ENCODE results near the gene ZNF195.
"Not testable (repeated sequence)": the region's sequence is repeated elsewhere in the genome, so short reads cannot be mapped to it uniquely, and the experiment has no call there.

Gene ZNF195

DNA sequence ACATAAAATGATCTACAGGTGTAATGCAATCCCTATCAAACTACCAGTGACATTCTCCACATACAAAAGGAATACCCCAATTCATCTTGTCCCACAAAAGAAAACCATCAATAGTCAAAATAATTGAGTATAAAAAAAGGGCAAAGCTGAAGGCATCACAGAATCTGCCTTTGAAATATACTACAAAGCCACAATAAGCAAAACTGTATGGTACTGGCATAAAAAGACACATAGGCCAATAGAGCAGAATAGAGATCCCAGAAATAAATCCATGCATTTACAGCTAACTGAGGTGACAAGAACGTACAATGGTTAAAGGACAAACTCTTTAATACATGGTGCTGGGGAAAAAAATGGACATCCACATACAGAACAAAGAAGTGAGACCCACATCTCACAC, 31.8 kb downstream of the ZNF195 start:
- DNase-seq (ENCODE audit: low spot score): no peak

DNA sequence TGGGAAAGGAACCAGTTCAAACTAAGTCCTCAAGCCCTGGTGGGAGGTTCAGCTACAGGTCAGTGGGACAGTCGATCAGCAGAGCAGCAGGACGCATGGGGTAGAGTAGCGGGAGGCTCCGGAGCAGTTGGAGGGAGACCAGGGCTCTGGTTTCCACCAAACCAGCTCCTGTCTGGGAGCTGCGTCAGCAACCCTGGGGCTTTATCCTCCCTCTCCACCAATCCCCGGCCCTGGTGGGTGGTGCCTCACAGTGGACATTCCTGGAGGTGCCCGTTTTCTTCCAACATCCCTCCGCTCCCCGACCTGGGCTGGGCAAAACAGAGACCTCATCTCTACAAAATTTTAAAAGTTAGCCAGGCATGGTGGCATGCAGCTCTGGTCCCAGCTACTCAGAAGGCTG, 32.4 kb downstream of the ZNF195 start:
- DNase-seq (ENCODE audit: low spot score): no peak

DNA sequence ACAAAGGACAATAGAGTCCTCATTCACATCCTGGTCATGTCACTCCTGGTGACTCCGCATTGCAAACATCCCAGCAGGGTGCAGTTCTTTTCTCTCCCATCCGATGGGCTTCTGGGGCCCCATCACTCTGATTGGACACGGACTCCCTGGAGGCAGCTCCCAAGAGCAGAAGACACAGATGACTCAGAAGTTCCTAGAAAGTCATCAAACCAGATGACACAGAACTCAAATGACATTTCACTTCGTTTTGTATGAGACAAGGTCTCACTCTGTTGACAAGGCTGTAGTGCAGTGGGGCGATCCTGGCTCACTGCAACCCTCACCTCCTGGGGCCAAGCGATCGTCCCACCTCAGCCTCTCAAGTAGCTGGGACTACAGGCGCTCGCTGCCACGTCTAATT, 33.2 kb downstream of the ZNF195 start:
- DNase-seq (ENCODE audit: low spot score): no peak

DNA sequence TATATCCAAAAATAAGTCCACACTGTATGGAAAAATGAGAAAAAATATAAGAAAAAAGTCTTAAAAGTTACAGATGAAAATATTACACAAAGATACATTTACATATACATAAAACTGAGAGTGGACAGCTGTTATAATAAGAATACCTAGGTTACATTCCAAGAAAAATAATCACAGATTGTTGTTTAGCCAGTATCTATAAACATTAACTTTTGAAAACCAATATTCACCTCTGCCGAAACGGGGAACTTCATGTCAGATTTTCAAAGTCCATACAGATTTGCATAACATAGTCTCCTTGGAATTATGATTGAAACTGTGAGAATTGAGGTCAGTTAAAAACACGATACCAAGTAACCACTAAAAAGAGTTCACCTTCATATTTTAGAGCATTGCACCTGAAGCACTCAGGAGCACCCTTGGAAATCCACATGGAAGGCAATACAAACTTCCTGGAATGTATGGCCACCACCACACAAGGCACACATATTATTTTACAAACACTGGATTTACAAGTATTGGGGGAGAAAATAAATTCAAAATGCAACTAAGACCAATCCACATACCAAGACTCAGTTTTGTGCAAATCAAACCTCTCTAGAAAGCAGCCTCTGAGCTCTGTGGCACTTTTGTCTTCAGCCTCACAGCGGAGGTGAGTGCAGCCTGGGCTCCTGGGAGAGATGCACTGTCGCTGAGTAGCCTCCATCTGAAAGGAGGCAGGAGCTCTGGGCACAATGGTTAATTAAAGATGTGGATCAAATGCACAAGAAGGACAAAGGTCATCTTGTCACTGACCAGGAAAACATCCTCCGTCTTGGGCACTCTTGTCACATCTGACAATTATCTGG, 34.4 kb downstream of the ZNF195 start:
- no peak for DNase-seq (ENCODE audit: low spot score)

DNA sequence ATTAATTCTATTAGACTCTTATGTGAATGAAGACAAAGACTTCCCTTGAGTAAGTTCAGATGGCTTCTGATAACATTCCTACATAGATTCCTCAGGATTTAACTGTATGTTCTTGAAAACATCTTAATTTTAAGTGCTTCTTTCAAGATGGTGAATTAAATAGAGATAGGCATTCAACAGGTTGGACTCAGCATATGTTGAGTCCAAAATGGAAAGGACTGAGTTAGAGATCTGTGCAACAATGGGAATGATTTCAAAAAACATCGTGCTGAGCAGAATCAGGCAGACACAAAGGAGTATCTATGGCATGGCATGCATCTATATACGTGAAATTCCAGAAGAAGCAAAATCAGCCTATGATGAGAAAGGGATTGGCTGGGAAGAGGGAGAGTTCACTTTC, 36.2 kb downstream of the ZNF195 start:
- no peak for DNase-seq (ENCODE audit: low spot score)

DNA sequence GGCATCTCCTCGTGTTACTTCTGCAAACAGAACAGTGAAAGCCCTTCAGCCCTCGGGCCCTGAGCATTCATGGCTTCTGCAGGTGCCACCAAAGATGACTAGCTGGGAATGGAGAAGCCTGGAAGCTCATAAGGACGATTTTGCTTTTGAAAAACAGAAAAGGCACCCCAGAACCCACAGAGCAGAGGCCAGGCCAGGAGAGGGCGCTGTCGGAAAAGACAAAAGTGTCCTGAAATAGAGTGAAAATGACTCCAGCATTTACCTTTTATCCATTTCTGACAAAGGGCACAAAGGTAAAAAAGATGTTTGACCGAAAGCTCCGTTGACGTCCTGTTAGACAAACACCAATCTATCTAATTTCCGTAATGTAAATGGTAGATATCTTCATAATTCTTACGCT, 37.6 kb downstream of the ZNF195 start:
- peak; percentile 35 for DNase-seq (ENCODE audit: low spot score)

DNA sequence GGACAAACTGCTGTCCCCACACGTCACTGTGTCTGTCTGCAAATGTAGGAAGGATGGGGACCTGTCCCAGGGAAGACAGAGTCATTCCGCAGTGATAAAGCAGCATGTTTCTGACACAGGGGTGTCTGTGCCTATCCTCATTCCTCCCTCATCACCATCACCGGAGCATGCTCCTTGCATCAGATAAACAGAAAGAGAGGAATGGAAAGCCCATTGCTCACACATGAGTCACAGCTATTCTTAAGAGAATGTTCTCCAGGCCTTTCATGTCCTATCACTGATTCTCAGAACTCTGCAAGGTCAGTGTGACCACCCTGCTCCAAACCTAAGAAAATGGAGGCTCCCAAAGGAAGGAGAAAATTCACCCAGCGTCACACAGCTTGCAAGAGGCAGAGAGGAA, 38.9 kb downstream of the ZNF195 start:
- no peak for DNase-seq (ENCODE audit: low spot score)

DNA sequence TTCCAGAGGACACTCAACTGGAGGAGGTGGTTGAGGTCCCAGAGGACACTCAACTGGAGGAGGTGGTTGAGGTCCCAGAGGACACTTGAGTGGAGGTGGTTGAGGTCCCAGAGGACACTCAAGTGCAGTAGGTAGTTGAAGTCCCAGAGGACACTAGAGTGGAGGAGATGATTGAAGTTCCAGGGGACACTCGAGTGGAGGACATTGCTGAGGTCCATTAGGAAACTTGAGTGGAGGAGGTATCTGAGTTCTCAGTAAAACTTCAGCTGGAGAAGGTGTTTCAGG, 39.7 kb downstream of the ZNF195 start:
- DNase-seq (ENCODE audit: low spot score): no peak

DNA sequence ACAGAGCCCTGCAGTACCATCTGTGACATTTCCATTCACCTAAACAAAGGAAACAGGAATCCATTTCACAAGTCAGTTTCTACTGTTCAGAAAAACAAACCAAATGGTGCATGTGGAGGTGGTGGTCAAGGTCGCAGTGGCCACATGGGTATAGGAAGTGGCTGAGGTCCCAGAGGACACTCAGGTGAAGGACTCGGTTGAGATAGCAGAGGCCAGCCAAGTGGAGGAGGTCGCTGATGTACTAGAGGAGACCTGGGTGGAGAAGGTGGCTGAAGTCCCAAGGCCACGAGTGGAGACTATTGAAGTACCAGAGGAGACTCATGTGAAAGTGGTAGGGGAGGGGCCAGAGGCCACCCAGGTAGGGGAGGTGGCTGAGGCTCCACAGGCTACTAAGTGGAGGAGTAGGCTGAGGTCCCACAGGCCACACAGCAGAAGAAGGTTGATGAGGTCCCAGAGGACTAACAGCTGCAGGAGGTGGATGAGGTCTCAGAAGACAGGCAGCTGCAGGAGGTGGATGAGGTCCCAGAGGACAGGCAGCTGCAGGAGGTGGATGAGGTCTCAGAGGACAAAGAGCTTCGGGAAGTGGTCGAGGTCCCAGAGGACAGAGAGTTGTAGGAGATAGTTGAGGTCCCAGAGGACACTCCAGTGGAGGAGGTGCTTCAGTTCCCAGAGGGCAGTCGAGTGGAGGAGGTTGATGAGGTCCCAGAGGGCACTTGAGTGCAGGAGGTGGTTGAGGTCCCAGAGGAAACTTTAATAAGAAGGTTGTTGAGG, 40.2 kb downstream of the ZNF195 start:
- DNase-seq (ENCODE audit: low spot score): no peak

DNA sequence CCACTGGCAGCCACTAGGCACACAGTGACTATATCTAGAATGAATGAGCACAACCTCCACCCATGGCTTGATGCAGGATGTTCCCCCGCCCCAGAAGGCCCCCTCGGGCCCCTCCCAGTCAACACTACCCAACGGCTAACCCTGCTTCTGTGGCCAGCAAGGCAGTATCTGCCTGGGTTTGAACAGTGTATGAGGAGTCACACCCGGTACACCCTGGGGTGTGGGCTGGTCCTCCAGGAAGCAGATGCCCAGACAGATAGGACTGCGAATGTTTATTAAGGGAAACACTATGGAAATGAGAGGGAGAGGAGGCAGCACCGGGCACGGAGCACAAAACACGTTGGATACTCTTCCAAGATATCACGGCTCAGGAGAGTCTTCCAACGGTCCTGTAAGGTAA, 42.5 kb downstream of the ZNF195 start:
- DNase-seq (ENCODE audit: low spot score): not testable (repeated sequence)

DNA sequence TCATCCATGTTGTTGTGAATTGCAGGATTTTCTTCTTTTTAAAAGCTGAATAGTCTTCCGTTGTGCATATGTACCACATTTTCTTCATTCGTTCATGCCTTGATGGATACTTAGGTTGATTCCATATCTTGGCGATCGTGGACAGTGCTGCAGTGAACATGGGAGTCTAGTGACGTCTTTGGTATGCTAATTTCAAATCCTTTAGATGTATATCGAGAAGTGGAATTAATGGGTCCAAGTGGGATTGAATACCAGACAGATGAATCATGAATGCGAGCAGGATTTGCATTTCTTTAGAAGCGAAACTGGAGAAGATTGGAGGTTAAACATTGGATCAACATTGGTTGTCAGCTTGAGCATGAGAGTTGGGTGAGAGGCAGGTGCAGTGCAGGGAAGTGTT, 45.8 kb downstream of the ZNF195 start:
- not testable (repeated sequence) for DNase-seq (ENCODE audit: low spot score)

DNA sequence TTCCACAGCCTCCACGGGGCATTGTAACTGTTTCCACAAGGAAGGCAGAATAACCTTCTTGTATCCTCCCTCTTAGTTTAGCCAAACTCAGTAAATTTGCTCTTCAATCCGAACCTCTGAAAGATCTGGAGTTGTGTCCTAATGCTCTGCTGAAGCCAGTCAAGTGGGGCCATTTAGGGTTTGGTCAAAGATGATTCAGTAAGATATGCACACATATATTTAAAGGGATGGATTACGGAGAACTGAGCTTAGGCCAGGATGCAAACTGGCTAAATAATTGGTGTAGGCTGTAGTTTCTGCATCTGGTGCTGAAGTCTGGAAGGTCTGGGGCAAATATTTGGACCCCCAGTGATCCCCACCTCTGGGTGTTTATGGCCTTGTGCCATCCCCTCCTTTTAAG, 47.9 kb downstream of the ZNF195 start:
- DNase-seq (ENCODE audit: low spot score): not testable (repeated sequence)

DNA sequence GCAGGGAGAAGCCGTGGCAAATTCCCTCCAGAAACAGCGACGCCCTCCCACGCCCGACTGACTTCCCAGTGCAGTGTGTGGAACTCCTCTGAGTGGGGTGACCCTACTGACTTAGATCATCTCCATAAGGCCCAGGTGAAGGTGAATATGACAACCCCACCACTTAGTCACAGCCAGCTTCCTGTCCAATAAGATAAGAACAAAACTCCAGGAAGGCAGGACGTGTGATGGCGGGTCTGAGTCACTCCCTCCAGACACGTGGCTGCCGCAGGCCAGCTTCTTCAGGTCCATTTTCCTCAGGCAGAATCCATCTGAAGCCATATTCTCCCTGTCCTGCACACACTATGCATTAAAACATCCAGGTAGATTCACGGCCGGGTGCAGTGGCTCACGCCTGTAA, 48.9 kb downstream of the ZNF195 start:
- DNase-seq (ENCODE audit: low spot score): not testable (repeated sequence)

DNA sequence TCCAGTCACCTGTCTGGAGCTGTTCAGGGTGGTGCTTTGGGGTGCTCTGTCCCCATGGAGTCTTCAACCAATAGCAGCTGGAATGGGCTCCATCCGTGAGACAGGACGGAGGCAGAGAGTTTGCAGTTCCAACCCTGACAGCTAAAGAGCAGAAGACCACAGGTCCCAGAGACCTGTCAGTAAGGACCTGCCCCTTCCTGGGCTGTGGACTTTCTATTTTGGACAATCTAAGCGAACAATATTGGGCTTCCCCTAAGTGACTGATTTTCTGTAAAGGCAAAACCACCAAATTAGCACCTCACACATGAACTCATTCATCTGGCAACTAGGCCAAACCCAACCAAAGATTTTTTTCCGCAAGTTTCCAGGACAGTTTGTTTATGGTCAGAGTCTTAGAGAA, 50.4 kb downstream of the ZNF195 start:
- DNase-seq (ENCODE audit: low spot score): not testable (repeated sequence)

DNA sequence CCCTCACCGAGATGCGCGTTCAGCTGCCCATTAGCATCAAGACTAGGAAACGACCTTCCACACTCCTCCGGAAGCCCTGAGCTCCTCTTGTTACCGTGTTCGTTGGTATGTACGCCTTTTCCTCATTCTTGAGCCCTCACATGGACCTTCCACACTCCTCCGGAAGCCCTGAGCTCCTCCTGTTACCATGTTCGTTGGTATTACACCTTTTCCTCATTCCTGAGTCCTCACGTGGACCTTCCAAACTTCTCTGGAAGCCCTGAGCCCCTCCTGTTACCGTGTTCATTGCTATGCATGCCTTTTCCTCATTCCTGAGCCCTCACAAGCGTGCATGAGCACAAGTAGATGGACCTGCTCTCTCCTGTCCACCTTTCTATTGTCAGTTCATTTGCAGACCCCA, 52.5 kb downstream of the ZNF195 start:
- not testable (repeated sequence) for DNase-seq (ENCODE audit: low spot score)

DNA sequence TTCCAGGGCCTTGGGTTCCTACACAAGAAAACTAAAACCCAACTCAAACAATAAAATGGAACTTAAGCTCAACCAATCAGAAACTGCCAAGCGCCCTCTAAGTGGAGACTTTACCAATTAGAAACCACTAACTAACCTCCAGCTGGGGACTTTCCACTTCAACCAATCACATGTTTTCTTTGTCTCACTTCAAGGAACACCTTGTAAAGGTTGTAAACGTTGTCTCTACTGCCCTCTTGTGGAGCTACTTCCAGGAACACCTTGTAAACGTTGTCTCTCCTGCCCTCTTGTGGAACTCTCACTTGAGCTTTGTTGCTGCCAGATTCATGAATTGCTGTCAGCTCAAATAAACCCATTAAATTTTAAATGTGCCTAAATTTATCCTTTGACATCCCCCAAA, 54.2 kb downstream of the ZNF195 start:
- DNase-seq (ENCODE audit: low spot score): not testable (repeated sequence)
